RWPE2 (cell line): ENCODE measurements around the gene YAP1.

Experiments used
- ATAC-seq: fragments of 200-7000 bp; cut with Tn5 transposase; 3 replicates; pipeline ENCODE4 v1.9.1; 2021; ENCODE audit warnings: low read depth
- DNase-seq: peaks from one replicate; pipeline ENCODE4 v3.0.0-alpha.2; 2020; ENCODE audit warnings: low spot score
- H3K27ac ChIP-seq: fragments of 450-650 bp; 2 replicates; pipeline ENCODE4 v1.5.1; 2017; ENCODE audit warnings: mild to moderate bottlenecking; ENCODE audit not compliant: poor library complexity, severe bottlenecking
- H3K27me3 ChIP-seq: fragments of 250-450 bp; sonication (Bioruptor Pico); 2 replicates; pipeline ENCODE4 v1.5.1; 2021; ENCODE audit warnings: mild to moderate bottlenecking, moderate library complexity; ENCODE audit not compliant: insufficient read depth, poor library complexity, severe bottlenecking
- H3K36me3 ChIP-seq: fragments of 250-450 bp; sonication (Bioruptor Pico); 2 replicates; pipeline ENCODE4 v1.5.1; 2020; ENCODE audit warnings: low read depth, mild to moderate bottlenecking, moderate library complexity
- H3K4me1 ChIP-seq: fragments of 250-450 bp; sonication (Bioruptor Pico); 2 replicates; pipeline ENCODE4 v1.5.1; 2021; ENCODE audit warnings: mild to moderate bottlenecking, moderate library complexity; ENCODE audit not compliant: insufficient read depth, poor library complexity, severe bottlenecking
- H3K4me3 ChIP-seq: fragments of 250-450 bp; sonication (Bioruptor Pico); 2 replicates; pipeline ENCODE4 v1.5.1; 2021; ENCODE audit warnings: mild to moderate bottlenecking, moderate library complexity; ENCODE audit not compliant: severe bottlenecking
- H3K9me3 ChIP-seq: fragments of 250-450 bp; sonication (Bioruptor Pico); 2 replicates; pipeline ENCODE4 v1.5.1; 2021; ENCODE audit warnings: mild to moderate bottlenecking, moderate library complexity; ENCODE audit not compliant: severe bottlenecking
- CTCF ChIP-seq: fragments of 450-650 bp; IDR thresholded peaks from one replicate; pipeline ENCODE4 v1.5.1; 2017; ENCODE audit warnings: mild to moderate bottlenecking, moderate library complexity; ENCODE audit not compliant: poor library complexity, severe bottlenecking

Gene YAP1

GRCh38 chr11:102239911-102240310, 129.7 kb downstream of the YAP1 start:
- no peak for DNase-seq
- no peaks in the 10 kb centered on the region for H3K9me3 ChIP-seq
- H3K27ac ChIP-seq: no peak overlapping the region
- H3K27me3 ChIP-seq: no peaks in the 10 kb centered on the region
- no peak for ATAC-seq
- no peaks in the 10 kb centered on the region for H3K36me3 ChIP-seq
- no peak overlapping the region for H3K4me3 ChIP-seq
- no peak for TF ChIP-seq CTCF
- peaks cover 16% of the 10 kb centered on the region for H3K4me1 ChIP-seq

GRCh38 chr11:102240502-102240901, 130.3 kb downstream of the YAP1 start:
- no peak for ATAC-seq
- TF ChIP-seq CTCF: no peak
- H3K4me1 ChIP-seq: peaks cover 22% of the 10 kb centered on the region
- no peaks in the 10 kb centered on the region for H3K36me3 ChIP-seq
- DNase-seq: no peak
- H3K27ac ChIP-seq: no peak overlapping the region
- no peaks in the 10 kb centered on the region for H3K9me3 ChIP-seq
- H3K27me3 ChIP-seq: no peaks in the 10 kb centered on the region
- no peak overlapping the region for H3K4me3 ChIP-seq

GRCh38 chr11:102241026-102241425, 130.8 kb downstream of the YAP1 start:
- H3K27ac ChIP-seq: no peak overlapping the region
- H3K27me3 ChIP-seq: no peaks in the 10 kb centered on the region
- H3K4me1 ChIP-seq: peaks cover 22% of the 10 kb centered on the region
- DNase-seq: no peak
- no peak for TF ChIP-seq CTCF
- no peaks in the 10 kb centered on the region for H3K9me3 ChIP-seq
- no peak overlapping the region for H3K4me3 ChIP-seq
- ATAC-seq: no peak
- H3K36me3 ChIP-seq: no peaks in the 10 kb centered on the region

GRCh38 chr11:102243399-102243884, 133.2 kb downstream of the YAP1 start:
- H3K4me1 ChIP-seq: peaks cover 22% of the 10 kb centered on the region
- DNase-seq: no peak
- no peak for TF ChIP-seq CTCF
- H3K27me3 ChIP-seq: no peaks in the 10 kb centered on the region
- H3K27ac ChIP-seq: no peak overlapping the region
- no peak for ATAC-seq
- no peaks in the 10 kb centered on the region for H3K36me3 ChIP-seq
- no peak overlapping the region for H3K4me3 ChIP-seq
- H3K9me3 ChIP-seq: no peaks in the 10 kb centered on the region

- no peak for TF ChIP-seq CTCF
- Histone ChIP-seq H3K4me1 (peaks cover 22% of the 10 kb centered on the region), H3K27ac (peak overlapping the region; percentile 69), H3K4me3 (no peak overlapping the region), H3K36me3 (no peaks in the 10 kb centered on the region), H3K9me3 (no peaks in the 10 kb centered on the region), H3K27me3 (no peaks in the 10 kb centered on the region)
- ATAC-seq (peak; percentile 91), DNase-seq (peak; percentile 91)
These were observed 134.6 kb downstream of the YAP1 start for GRCh38 chr11:102244681-102245409.
